Measurements from ENCODE around the gene USP37. TPM values are rescaled to one million over a fixed set of nuclear protein-coding genes. Genes with fewer than 3 reads are reported as not detected.
A peak's percentile ranks its signal among the peaks of the same experiment; 100 is the strongest.

The USP37 gene
- total RNA-seq (30.7 TPM), polyA plus RNA-seq (10 to 100 TPM in 3 of 4 donors, 1 to 10 TPM in 1; 9.9 to 12.0 (median 11.7) TPM)

DNA sequence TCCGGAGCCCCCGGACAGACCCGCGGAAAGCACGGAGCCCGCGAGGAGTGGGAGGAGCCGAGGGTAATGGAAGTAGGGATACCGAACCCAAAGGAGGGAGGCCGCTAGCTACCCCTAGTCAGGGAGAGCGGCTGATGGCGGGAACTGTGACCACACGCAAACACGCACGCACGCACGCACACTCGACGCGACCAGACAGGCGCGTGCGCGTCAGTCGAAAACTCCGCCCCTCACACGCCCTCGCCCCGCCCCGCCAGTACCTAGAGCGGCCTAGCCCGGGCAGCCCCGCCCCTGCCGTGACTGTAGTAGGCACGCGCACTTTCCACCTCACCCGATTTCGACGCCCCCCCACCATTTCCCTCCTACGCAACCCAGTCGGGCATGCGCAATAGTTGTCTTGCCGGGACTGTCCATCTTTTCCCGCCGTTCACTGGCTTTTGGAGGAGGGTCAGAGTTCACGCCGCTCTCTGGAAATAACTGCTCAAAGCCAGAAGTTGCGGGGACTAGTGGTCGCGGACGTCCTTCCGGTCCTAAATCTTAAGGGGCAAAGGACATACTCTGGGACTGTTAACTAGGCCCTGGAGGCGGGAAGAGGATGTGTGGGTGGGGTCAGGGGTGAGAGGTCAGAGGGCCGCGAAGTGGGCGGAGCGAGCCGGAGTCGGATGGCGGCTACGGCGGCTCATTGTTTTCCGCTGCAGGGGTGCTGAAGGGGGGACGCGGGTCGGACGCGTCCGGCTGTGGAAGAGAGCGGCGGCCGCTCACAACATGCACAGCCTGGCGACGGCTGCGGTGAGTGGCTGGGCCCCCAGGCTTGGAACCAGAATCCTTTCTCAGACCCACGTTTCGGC is at the start of gene USP37, which contains the start of gene CNOT9:
USP37 (minus strand) TSS at position 162 of the 848 bp plus-strand sequence. CDS start 9,698 bp downstream, outside the sequence.
CNOT9 (plus strand) TSS at position 650 of the 848 bp plus-strand sequence; CDS start at position 766, 116 bp downstream.
- Histone ChIP-seq H3K27ac (ENCODE audit: insufficient read depth, low read length, poor library complexity, severe bottlenecking) (peak within 1 kb of the TSS; percentile 99), H3K9me3 (ENCODE audit: control insufficient read depth in 2 of 2, low read length in 2 of 2) (no peaks in the 10 kb centered on the region), H3K36me3 (ENCODE audit: control insufficient read depth, insufficient read depth, low read length) (peaks cover 16% of the 10 kb centered on the region), H3K4me3 (ENCODE audit: low read depth, low read length) (peak within 1 kb of the TSS; percentile 96), H3K4me1 (ENCODE audit: control insufficient read depth, insufficient read depth, low read length, poor library complexity, severe bottlenecking) (peaks cover 35% of the 10 kb centered on the region), H3K27me3 (ENCODE audit: control insufficient read depth, insufficient read depth, low read length) (no peaks in the 10 kb centered on the region)
- peaks cover 45 to 74% (median 60%) of the 10 kb centered on the region in 4 donors for H3K4me1 Mint-ChIP-seq
- ATAC-seq (ENCODE audit: low read depth in 2 of 2) (peak; percentile 90 to 91), DNase-seq (peak; percentile 99 to 100 (median 100))
- peak within 1 kb of the TSS; percentile 96 to 100 (median 99) for H3K27ac Mint-ChIP-seq
- peaks cover 17% of the 10 kb centered on the region for H3K36me3 Mint-ChIP-seq
- H3K9me3 Mint-ChIP-seq, result peaks cover 0 to 2% (median 0%) of the 10 kb centered on the region in 7 donors
- peak within 1 kb of the TSS; percentile 96 to 99 (median 98) for H3K4me3 Mint-ChIP-seq
- H3K27me3 Mint-ChIP-seq, result peaks cover 6% of the 10 kb centered on the region

- DNase-seq (no peak), ATAC-seq (ENCODE audit: low read depth in 2 of 2) (no peak)
- H3K27me3 Mint-ChIP-seq, result peaks cover 8% of the 10 kb centered on the region
- no peaks in the 10 kb centered on the region for H3K9me3 ChIP-seq (ENCODE audit: control insufficient read depth in 2 of 2, low read length in 2 of 2)
- H3K4me3 Mint-ChIP-seq, result no peak overlapping the region
- no peaks in the 10 kb centered on the region for H3K27me3 ChIP-seq (ENCODE audit: control insufficient read depth, insufficient read depth, low read length)
- H3K4me1 ChIP-seq (ENCODE audit: control insufficient read depth, insufficient read depth, low read length, poor library complexity, severe bottlenecking), result no peaks in the 10 kb centered on the region
- H3K9me3 Mint-ChIP-seq, result no peaks in the 10 kb centered on the region
- H3K4me3 ChIP-seq (ENCODE audit: low read depth, low read length), result no peak overlapping the region
- no peaks in the 10 kb centered on the region for H3K4me1 Mint-ChIP-seq
- no peaks in the 10 kb centered on the region for H3K36me3 ChIP-seq (ENCODE audit: control insufficient read depth, insufficient read depth, low read length)
- peaks cover 3% of the 10 kb centered on the region for H3K36me3 Mint-ChIP-seq
- no peak overlapping the region for H3K27ac ChIP-seq (ENCODE audit: insufficient read depth, low read length, poor library complexity, severe bottlenecking)
- no peak overlapping the region for H3K27ac Mint-ChIP-seq
These were observed 47.7 kb upstream of the USP37 start for GRCh38 chr2:218615868-218616315.

GRCh38 chr2:218607436-218608115 is 39.4 kb upstream of the USP37 start, which contains the start of gene PLCD4:
TSS of gene PLCD4 (plus strand) at chr2:218607899. CDS start at chr2:218615740, 7,841 bp downstream.
- no peak for ATAC-seq (ENCODE audit: low read depth in 2 of 2)
- Histone ChIP-seq H3K9me3 (ENCODE audit: control insufficient read depth in 2 of 2, low read length in 2 of 2) (no peaks in the 10 kb centered on the region), H3K27me3 (ENCODE audit: control insufficient read depth, insufficient read depth, low read length) (peaks cover 2% of the 10 kb centered on the region), H3K4me3 (ENCODE audit: low read depth, low read length) (no peak within 1 kb of the TSS), H3K36me3 (ENCODE audit: control insufficient read depth, insufficient read depth, low read length) (no peaks in the 10 kb centered on the region), H3K27ac (ENCODE audit: insufficient read depth, low read length, poor library complexity, severe bottlenecking) (no peak within 1 kb of the TSS), H3K4me1 (ENCODE audit: control insufficient read depth, insufficient read depth, low read length, poor library complexity, severe bottlenecking) (no peaks in the 10 kb centered on the region)
- no peaks in the 10 kb centered on the region for H3K9me3 Mint-ChIP-seq
- H3K27me3 Mint-ChIP-seq, result peaks cover 15% of the 10 kb centered on the region
- H3K27ac Mint-ChIP-seq, result no peak within 1 kb of the TSS
- H3K4me1 Mint-ChIP-seq, result no peaks in the 10 kb centered on the region
- no peak for DNase-seq
- H3K4me3 Mint-ChIP-seq, result no peak within 1 kb of the TSS
- no peaks in the 10 kb centered on the region for H3K36me3 Mint-ChIP-seq

GRCh38 chr2:218605432-218605831 is 37.3 kb upstream of the USP37 start:
- H3K9me3 ChIP-seq (ENCODE audit: control insufficient read depth in 2 of 2, low read length in 2 of 2), result no peaks in the 10 kb centered on the region
- no peak overlapping the region for H3K27ac ChIP-seq (ENCODE audit: insufficient read depth, low read length, poor library complexity, severe bottlenecking)
- Mint-ChIP-seq H3K27me3 (peaks cover 15% of the 10 kb centered on the region), H3K36me3 (no peaks in the 10 kb centered on the region), H3K27ac (no peak overlapping the region), H3K9me3 (no peaks in the 10 kb centered on the region), H3K4me3 (no peak overlapping the region), H3K4me1 (no peaks in the 10 kb centered on the region)
- H3K27me3 ChIP-seq (ENCODE audit: control insufficient read depth, insufficient read depth, low read length), result peaks cover 2% of the 10 kb centered on the region
- H3K36me3 ChIP-seq (ENCODE audit: control insufficient read depth, insufficient read depth, low read length), result no peaks in the 10 kb centered on the region
- no peak for ATAC-seq (ENCODE audit: low read depth in 2 of 2)
- no peaks in the 10 kb centered on the region for H3K4me1 ChIP-seq (ENCODE audit: control insufficient read depth, insufficient read depth, low read length, poor library complexity, severe bottlenecking)
- no peak overlapping the region for H3K4me3 ChIP-seq (ENCODE audit: low read depth, low read length)
- DNase-seq, result no peak

- H3K9me3 Mint-ChIP-seq, result no peaks in the 10 kb centered on the region
- DNase-seq (no peak), ATAC-seq (ENCODE audit: low read depth in 2 of 2) (no peak)
- no peaks in the 10 kb centered on the region for H3K27me3 ChIP-seq (ENCODE audit: control insufficient read depth, insufficient read depth, low read length)
- no peak overlapping the region for H3K27ac ChIP-seq (ENCODE audit: insufficient read depth, low read length, poor library complexity, severe bottlenecking)
- peaks cover 4 to 10% (median 7%) of the 10 kb centered on the region in 4 donors for H3K4me1 Mint-ChIP-seq
- H3K36me3 Mint-ChIP-seq, result peaks cover 45% of the 10 kb centered on the region
- H3K27me3 Mint-ChIP-seq, result no peaks in the 10 kb centered on the region
- H3K9me3 ChIP-seq (ENCODE audit: control insufficient read depth in 2 of 2, low read length in 2 of 2), result no peaks in the 10 kb centered on the region
- H3K4me1 ChIP-seq (ENCODE audit: control insufficient read depth, insufficient read depth, low read length, poor library complexity, severe bottlenecking), result no peaks in the 10 kb centered on the region
- H3K4me3 Mint-ChIP-seq, result no peak overlapping the region
- no peak overlapping the region for H3K27ac Mint-ChIP-seq
- no peak overlapping the region for H3K4me3 ChIP-seq (ENCODE audit: low read depth, low read length)
- H3K36me3 ChIP-seq (ENCODE audit: control insufficient read depth, insufficient read depth, low read length), result peaks cover 87% of the 10 kb centered on the region
These were observed 17.4 kb upstream of the USP37 start for GRCh38 chr2:218585541-218585940.

- Mint-ChIP-seq H3K36me3 (peaks cover 38% of the 10 kb centered on the region), H3K27ac (peak overlapping the region in 2 of 3 donors; percentile 18 to 36), H3K27me3 (no peaks in the 10 kb centered on the region), H3K4me3 (no peak overlapping the region), H3K9me3 (no peaks in the 10 kb centered on the region), H3K4me1 (peaks cover 8 to 18% (median 12%) of the 10 kb centered on the region in 4 donors)
- Histone ChIP-seq H3K9me3 (ENCODE audit: control insufficient read depth in 2 of 2, low read length in 2 of 2) (no peaks in the 10 kb centered on the region), H3K4me3 (ENCODE audit: low read depth, low read length) (no peak overlapping the region), H3K27ac (ENCODE audit: insufficient read depth, low read length, poor library complexity, severe bottlenecking) (no peak overlapping the region), H3K36me3 (ENCODE audit: control insufficient read depth, insufficient read depth, low read length) (peaks cover 76% of the 10 kb centered on the region), H3K4me1 (ENCODE audit: control insufficient read depth, insufficient read depth, low read length, poor library complexity, severe bottlenecking) (no peaks in the 10 kb centered on the region), H3K27me3 (ENCODE audit: control insufficient read depth, insufficient read depth, low read length) (no peaks in the 10 kb centered on the region)
- DNase-seq (no peak), ATAC-seq (ENCODE audit: low read depth in 2 of 2) (no peak)
These were observed 16.1 kb upstream of the USP37 start for GRCh38 chr2:218583983-218584850.

DNA sequence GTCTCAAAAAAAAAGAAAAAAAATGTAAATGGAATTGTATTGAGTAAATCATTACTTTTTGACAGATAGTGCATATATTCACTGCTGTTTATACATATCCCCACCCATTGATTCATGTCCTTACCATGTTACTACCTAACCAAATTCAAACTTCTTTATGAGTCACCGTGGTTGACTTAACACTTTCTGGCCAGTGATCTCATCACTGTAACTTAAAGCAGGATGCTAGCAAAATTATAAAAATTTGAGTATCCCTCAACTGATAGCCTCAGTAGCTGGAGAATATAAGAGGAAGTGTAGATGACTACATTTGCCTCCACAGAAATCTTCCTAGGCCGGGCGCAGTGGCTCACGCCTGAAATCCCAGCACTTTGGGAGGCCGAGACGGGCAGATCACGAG is 13.9 kb upstream of the USP37 start:
- no peaks in the 10 kb centered on the region for H3K4me1 ChIP-seq (ENCODE audit: control insufficient read depth, insufficient read depth, low read length, poor library complexity, severe bottlenecking)
- Mint-ChIP-seq H3K27ac (peak overlapping the region in 1 of 3 donors; percentile 48), H3K4me1 (peaks cover 18 to 37% (median 27%) of the 10 kb centered on the region in 4 donors), H3K27me3 (no peaks in the 10 kb centered on the region), H3K36me3 (peaks cover 31% of the 10 kb centered on the region), H3K9me3 (no peaks in the 10 kb centered on the region), H3K4me3 (no peak overlapping the region)
- no peaks in the 10 kb centered on the region for H3K9me3 ChIP-seq (ENCODE audit: control insufficient read depth in 2 of 2, low read length in 2 of 2)
- ATAC-seq (ENCODE audit: low read depth in 2 of 2) (peak; percentile 31 to 40), DNase-seq (peak in 1 of 3 donors; percentile 35)
- H3K27ac ChIP-seq (ENCODE audit: insufficient read depth, low read length, poor library complexity, severe bottlenecking), result no peak overlapping the region
- H3K4me3 ChIP-seq (ENCODE audit: low read depth, low read length), result no peak overlapping the region
- peaks cover 55% of the 10 kb centered on the region for H3K36me3 ChIP-seq (ENCODE audit: control insufficient read depth, insufficient read depth, low read length)
- H3K27me3 ChIP-seq (ENCODE audit: control insufficient read depth, insufficient read depth, low read length), result no peaks in the 10 kb centered on the region
